Measurements from ENCODE around the gene DUOXA2. TPM values are rescaled to one million over a fixed set of nuclear protein-coding genes. Genes with fewer than 3 reads are reported as not detected.

DUOXA2 gene
- polyA plus RNA-seq, 1 donor (not counting 4 experiments of a cell fraction or from before 2014, with no cell fraction given) = not detected

DNA sequence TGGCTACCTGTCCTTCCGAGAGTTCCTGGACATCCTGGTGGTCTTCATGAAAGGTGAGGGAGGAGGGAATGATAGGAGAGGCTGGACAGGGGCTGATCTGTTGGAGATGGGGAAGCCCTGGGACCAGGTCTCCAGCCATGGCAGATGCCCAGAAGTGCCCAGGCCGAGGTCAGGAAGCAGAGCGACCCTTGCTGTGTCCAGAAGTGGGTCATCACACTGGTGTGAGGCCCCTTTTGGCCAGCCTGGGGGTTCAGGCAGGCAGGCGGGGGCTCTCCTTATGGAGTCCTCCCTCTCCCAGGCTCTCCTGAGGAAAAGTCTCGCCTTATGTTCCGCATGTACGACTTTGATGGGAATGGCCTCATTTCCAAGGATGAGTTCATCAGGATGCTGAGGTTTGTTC, 33.5 kb downstream of the DUOXA2 start:
- Histone ChIP-seq H3K4me1 (ENCODE audit: control insufficient read depth, extremely low read depth, insufficient read depth, low read length) (peaks cover 24% of the 10 kb centered on the region), H2AFZ (ENCODE audit: control insufficient read depth, low read length) (no peak overlapping the region)

DNA sequence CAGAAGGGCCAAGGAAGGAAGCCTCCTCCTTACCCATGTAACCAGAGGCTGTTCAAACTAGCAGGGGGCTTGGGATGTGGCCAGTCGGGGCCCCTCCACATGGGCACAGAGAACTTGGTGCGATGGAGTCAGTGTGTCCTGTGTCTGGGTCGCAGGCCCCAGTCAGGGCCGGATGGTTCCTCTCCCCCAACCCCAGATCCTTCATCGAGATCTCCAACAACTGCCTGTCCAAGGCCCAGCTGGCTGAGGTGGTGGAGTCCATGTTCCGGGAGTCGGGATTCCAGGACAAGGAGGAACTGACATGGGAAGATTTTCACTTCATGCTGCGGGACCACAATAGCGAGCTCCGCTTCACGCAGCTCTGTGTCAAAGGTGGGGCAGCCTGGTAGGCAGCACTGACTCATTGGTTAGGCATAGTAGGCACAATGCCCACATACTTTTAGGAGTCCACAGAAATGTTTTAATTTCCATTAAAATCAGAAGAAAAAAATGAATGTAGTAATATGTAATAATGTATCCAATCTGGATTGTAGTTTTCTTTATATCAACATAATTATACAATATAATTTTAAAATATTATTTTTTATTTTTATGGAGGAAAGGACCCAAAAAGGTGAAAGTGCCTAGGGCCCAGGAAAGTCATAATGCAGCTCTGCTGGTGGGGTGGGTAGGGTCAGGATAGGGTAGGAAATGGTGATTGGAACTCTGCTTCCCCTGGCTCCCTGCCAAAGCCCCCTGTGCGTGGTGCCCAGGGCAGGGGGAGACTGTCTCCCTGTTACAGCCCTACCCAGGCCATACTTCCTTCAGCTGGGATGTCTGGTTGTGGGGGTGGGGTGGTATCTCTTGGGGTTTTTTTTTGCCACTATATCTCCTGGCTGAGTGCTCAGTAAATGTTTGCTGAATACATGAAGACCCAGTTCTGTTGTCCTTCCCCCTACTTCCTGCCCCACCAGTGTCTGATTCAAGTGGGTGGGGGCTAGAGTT, 34.2 kb downstream of the DUOXA2 start:
- Histone ChIP-seq H3K27ac (ENCODE audit: control insufficient read depth, insufficient read depth, low read length) (peak overlapping the region; percentile 47), H3K36me3 (ENCODE audit: control insufficient read depth in 2 of 2, extremely low read depth in 1 of 2, insufficient read depth in 2 of 2, low read length in 2 of 2) (peaks cover 25 to 30% of the 10 kb centered on the region in 2 experiments), H3K79me2 (ENCODE audit: control insufficient read depth, insufficient read depth, low read length) (no peaks in the 10 kb centered on the region), H3K9ac (ENCODE audit: control insufficient read depth, extremely low read depth, insufficient read depth, low read length) (no peak overlapping the region), H2AFZ (ENCODE audit: control insufficient read depth, low read length) (no peak overlapping the region), H3K9me1 (ENCODE audit: control insufficient read depth, extremely low read depth, insufficient read depth, low read length) (peaks cover 3% of the 10 kb centered on the region), H3K4me3 (ENCODE audit: control insufficient read depth in 2 of 3, extremely low read depth in 1 of 3, insufficient read depth in 2 of 3, low read depth in 1 of 3, low read length in 3 of 3) (no peak overlapping the region), H4K20me1 (ENCODE audit: control insufficient read depth, extremely low read depth, insufficient read depth, low read length) (no peaks in the 10 kb centered on the region), H3K4me2 (ENCODE audit: control insufficient read depth, extremely low read depth, insufficient read depth, low read depth, low read length) (peak overlapping the region; percentile 62), H3K27me3 (ENCODE audit: control insufficient read depth, extremely low read depth, insufficient read depth, low read length) (no peaks in the 10 kb centered on the region), H3K9me3 (ENCODE audit: control insufficient read depth, low read depth, low read length) (no peaks in the 10 kb centered on the region), H3K4me1 (ENCODE audit: control insufficient read depth, extremely low read depth, insufficient read depth, low read length) (peaks cover 24% of the 10 kb centered on the region)
- peak; percentile 84 for FAIRE-seq
- DNase-seq (ENCODE audit: low read depth, low spot score) = no peak
- TF ChIP-seq, protein P1, sequence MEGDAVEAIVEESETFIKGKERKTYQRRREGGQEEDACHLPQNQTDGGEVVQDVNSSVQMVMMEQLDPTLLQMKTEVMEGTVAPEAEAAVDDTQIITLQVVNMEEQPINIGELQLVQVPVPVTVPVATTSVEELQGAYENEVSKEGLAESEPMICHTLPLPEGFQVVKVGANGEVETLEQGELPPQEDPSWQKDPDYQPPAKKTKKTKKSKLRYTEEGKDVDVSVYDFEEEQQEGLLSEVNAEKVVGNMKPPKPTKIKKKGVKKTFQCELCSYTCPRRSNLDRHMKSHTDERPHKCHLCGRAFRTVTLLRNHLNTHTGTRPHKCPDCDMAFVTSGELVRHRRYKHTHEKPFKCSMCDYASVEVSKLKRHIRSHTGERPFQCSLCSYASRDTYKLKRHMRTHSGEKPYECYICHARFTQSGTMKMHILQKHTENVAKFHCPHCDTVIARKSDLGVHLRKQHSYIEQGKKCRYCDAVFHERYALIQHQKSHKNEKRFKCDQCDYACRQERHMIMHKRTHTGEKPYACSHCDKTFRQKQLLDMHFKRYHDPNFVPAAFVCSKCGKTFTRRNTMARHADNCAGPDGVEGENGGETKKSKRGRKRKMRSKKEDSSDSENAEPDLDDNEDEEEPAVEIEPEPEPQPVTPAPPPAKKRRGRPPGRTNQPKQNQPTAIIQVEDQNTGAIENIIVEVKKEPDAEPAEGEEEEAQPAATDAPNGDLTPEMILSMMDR (optimal IDR thresholded peaks at IDR 0.05 in 1 of 3, IDR thresholded peaks at IDR 0.05 in 1 of 3, conservative IDR thresholded peaks at IDR 0.05 in 1 of 3; ENCODE audit: extremely low read depth in 1 of 3, insufficient read depth in 2 of 3, low read length in 3 of 3) = no peak
- no peak for TF ChIP-seq EZH2 (IDR thresholded peaks at IDR 0.05; ENCODE audit: low read length)
- dilution Hi-C loops (cut with MboI; ENCODE audit: extremely low pct_ligation_motif_present, low sequenced_read_pairs) = no loop called here

More for the DNA sequence above, 33.5 kb downstream of the DUOXA2 start:
- Histone ChIP-seq H4K20me1 (ENCODE audit: control insufficient read depth, extremely low read depth, insufficient read depth, low read length) (no peaks in the 10 kb centered on the region), H3K27ac (ENCODE audit: control insufficient read depth, insufficient read depth, low read length) (peak overlapping the region; percentile 43), H3K9me1 (ENCODE audit: control insufficient read depth, extremely low read depth, insufficient read depth, low read length) (peaks cover 3% of the 10 kb centered on the region), H3K9me3 (ENCODE audit: control insufficient read depth, low read depth, low read length) (no peaks in the 10 kb centered on the region), H3K4me3 (ENCODE audit: control insufficient read depth in 2 of 3, extremely low read depth in 1 of 3, insufficient read depth in 2 of 3, low read depth in 1 of 3, low read length in 3 of 3) (no peak overlapping the region), H3K27me3 (ENCODE audit: control insufficient read depth, extremely low read depth, insufficient read depth, low read length) (no peaks in the 10 kb centered on the region), H3K4me2 (ENCODE audit: control insufficient read depth, extremely low read depth, insufficient read depth, low read depth, low read length) (no peak overlapping the region), H3K79me2 (ENCODE audit: control insufficient read depth, insufficient read depth, low read length) (no peaks in the 10 kb centered on the region), H3K9ac (ENCODE audit: control insufficient read depth, extremely low read depth, insufficient read depth, low read length) (no peak overlapping the region), H3K36me3 (ENCODE audit: control insufficient read depth in 2 of 2, extremely low read depth in 1 of 2, insufficient read depth in 2 of 2, low read length in 2 of 2) (peaks cover 28 to 37% of the 10 kb centered on the region in 2 experiments)
- DNase-seq (ENCODE audit: low read depth, low spot score) = no peak
- FAIRE-seq = no peak
- dilution Hi-C loops (cut with MboI; ENCODE audit: extremely low pct_ligation_motif_present, low sequenced_read_pairs) = no loop called here
- TF ChIP-seq EZH2 (IDR thresholded peaks at IDR 0.05; ENCODE audit: low read length) = no peak
- TF ChIP-seq, protein P1 (optimal IDR thresholded peaks at IDR 0.05 in 1 of 3, IDR thresholded peaks at IDR 0.05 in 1 of 3, conservative IDR thresholded peaks at IDR 0.05 in 1 of 3; ENCODE audit: extremely low read depth in 1 of 3, insufficient read depth in 2 of 3, low read length in 3 of 3) = no peak

Data from keratinocyte (primary cell).